Stimulated activated CD8-positive, alpha-beta memory T cell treated with anti-CD3 and anti-CD28 coated beads, Interleukin-4, amount 100 ng/mL, for 4 hours (primary cell): ENCODE data around the gene MDC1.

Experiments
- DNase-seq, 2 donors: peaks; one replicate each; pipeline ENCODE4 v3.0.0-alpha.2; 2020; ENCODE audit warnings: low read depth in 2 of 2, low spot score in 1 of 2

Gene MDC1

GRCh38 chr6:30703821-30704220, 13.3 kb downstream of the MDC1 start:
- no peak for DNase-seq

DNA sequence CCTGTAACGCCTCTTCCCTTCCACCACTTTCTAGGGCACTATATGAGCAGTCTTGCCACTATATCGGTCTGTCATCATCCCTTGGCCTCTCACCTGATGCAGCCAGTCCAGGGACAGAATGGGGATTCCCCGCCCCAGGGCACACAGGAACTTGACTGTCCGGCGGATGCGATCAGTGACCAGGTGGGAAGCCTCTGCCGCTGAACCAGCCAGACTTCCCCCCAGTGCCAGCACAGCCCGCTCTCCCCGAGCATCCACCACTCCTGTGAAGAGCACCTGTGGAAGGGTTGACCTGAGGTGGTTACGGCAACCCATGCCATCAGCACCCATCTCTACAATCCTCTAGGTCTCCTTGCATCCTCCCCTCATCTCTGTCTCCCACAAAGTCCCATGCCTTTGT, 14.1 kb downstream of the MDC1 start:
- DNase-seq = no peak

GRCh38 chr6:30700340-30700739, 16.7 kb downstream of the MDC1 start:
- DNase-seq = no peak

DNA sequence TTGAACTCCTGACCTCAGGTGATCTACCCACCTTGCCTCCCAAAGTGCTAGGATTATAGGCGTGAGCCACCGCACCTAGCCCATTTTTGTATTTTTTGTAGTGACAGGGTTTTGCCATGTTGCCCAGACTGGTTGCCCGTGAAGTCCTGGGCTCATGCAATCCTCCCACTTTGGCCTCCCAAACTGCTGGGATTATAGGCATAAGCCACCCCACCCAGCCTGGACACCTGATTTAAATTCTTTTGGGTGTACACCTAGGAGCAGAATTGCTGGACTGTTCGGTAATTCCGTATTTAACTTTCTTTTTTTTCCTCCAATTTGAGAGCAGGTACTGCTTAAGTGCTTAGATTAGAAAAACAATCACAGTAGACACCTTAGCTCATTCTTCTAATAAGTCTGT, 20.6 kb downstream of the MDC1 start:
- no peak for DNase-seq

GRCh38 chr6:30691208-30691847, 25.8 kb downstream of the MDC1 start:
- no peak for DNase-seq

- DNase-seq = peak in 1 of 2 donors; percentile 46
These were observed 26.5 kb downstream of the MDC1 start, which contains the start of gene NRM for GRCh38 chr6:30690403-30691207. TSS of gene NRM (minus strand) at chr6:30690984. CDS start at chr6:30690974, 10 bp downstream.

- no peak for DNase-seq
These were observed 27.1 kb downstream of the MDC1 start for GRCh38 chr6:30689985-30690384.

- DNase-seq = no peak
These were observed 27.8 kb downstream of the MDC1 start for GRCh38 chr6:30689022-30689865.

DNA sequence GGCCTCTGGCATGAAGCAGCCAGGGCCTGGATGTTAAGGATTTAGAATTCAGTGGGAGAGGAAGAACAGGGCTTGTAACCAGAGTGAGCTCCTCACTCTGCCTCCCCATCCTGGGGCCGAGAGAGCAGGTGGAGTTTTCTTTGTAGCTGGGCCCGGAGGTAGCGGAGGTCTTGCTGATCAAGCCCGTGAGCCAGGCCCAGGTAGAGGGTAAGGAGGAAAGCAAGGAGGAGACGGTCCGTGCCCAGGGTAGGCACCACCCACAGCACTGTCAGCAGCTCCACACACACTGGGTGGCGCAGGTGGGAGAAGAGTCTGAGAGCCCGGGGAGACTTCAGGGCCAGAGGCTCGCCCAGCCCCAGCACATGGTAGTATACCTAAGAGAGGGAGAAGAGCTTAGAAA, 28.5 kb downstream of the MDC1 start:
- DNase-seq = no peak

- DNase-seq = no peak
These were observed 29.2 kb downstream of the MDC1 start for GRCh38 chr6:30687659-30688431.

- peak; percentile 48 to 68 for DNase-seq
These were observed 30.0 kb downstream of the MDC1 start for GRCh38 chr6:30686908-30687658.

DNA sequence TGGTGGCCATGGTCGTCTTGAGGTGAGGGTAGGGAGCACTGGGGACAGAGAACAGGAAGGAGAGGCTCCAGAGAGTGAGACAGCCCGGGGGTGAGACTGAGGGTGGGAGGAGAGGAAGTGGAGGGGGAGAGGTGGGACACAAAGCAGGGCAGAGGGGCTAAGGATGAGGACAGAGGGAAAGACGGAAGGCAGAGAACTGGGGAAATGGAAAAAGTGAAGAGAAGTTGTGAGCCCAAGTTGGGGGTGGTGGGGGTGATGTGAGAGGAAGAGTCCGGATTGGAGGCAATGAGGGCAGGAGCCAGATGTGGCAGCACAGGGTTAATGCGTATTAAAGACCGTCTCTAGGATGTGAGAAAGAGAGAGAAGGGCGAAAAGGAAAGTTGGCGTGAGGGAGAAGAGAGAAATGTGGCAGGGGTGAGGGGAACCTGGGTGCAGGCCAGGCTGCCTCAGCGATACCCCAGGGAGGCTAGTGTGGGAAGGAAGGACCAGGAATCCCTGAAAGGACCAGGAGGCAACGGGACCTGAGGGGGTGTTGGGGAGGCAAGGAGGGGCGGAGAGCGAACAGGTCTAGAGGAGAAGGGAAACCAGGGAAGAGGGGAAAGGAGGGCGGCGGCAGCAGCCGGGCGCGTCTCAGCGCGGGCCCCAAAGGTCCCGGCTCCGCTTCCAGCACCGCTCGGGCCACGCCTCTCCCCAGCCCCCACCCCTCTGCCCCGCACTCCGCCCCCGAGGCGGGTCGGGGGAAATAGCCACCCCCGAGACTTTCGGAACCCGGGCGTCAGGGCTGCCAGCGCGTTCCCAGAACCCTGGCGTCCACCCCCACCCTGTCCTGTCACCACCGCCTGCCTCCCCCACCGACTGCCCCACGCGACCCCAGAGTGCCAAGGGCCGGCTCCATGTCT, 30.8 kb downstream of the MDC1 start, which contains the start of gene PPP1R18:
Gene PPP1R18 (minus strand): TSS at position 637 of the 899 bp plus-strand sequence. CDS start 627 bp downstream, at position 10.
- peak; percentile 72 for DNase-seq

- DNase-seq = no peak
These were observed 31.7 kb downstream of the MDC1 start for GRCh38 chr6:30685157-30686008.

DNA sequence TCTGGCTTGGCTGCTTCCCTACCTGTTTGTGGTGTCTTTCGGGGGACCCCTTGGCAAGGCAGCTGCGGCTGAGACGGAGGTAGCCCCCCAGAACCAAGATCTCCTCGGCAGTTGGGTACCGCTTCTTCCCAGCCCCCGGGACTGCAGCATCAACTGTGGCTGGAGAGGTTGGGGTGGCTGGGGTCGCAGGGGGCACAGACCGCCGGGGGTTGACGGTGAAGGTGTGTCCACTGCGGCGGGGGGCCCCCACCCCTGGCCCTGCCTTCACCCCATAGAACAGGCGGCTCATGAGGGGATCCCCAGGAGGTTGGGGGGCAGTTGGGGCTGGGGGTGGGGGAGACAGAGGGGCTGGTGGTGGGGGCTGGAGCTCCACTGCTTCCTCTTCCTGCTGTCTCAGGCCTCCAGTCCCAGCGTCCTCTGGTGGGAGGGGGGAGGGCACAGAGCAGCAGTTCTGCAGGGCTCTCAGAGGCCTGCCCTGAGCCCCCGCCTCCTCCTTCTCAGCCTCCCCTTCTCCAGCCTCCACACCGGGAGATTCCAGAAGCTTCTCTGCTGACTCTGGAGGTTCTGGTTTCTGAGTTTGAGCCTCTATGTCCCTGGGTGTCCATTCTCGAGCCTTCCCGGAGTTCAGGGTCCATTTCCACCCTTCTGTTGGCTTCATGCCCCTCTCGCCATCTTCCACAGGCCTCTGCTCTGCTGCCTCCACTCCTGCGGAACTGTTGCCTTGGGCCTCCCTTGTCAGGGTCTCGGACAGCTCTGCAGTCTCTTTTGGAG, 32.5 kb downstream of the MDC1 start:
- peak in 1 of 2 donors; percentile 40 for DNase-seq

GRCh38 chr6:30683980-30684338, 33.1 kb downstream of the MDC1 start:
- DNase-seq = no peak

DNA sequence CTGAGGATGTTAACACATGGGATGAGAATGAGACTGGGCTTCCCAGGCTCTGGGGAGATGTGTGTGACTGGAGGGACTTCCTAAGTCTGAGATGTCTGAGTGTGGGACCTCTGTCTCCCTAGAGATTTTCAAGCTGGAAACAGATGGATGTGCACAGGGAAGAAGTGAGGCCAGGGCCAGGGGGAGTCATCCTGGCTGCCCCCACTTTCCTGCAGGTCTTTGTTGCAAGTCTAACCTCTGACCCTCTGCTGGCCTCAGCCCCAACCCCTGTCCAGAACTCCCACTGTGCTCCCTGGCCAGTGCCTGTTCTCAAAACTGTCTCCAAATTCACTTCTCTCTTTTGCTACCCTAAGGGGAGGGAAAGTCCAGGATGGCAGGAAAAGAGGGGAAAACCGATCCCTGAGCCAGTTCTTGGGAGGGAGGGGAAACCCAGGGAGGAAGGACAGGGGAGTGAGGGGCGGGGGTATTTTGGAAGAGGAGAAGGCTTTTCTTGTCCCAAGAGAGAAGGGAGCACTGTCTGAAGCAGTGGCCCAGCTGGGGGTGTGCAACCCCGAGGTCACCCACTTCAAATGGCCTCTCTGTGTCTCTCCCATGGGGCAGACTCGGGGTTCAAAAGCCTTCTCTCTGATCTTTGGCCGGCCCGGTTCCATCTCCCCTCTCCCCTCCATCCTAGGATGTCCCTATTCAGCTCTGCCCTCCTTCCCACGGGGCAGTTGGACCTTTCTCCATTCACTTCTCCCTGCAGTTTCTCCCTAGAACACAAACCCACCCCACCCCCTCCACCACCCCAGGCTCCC, 33.7 kb downstream of the MDC1 start:
- DNase-seq = no peak
